HepG2 (cell line): ENCODE data around the gene CMYA5.

Experiments
- RBM22 ChIP-seq: fragments of 200-400 bp; formaldehyde crosslinking; optimal IDR thresholded peaks from 2 replicates; pipeline ENCODE3; 2017; ENCODE audit warnings: mild to moderate bottlenecking, low read length, moderate library complexity
- ZNF24 ChIP-seq: fragments of 450-650 bp; IDR thresholded peaks from 2 replicates; pipeline ENCODE4 v1.6.1; 2017; ENCODE audit warnings: antibody characterized with exemption, mild to moderate bottlenecking

DNA sequence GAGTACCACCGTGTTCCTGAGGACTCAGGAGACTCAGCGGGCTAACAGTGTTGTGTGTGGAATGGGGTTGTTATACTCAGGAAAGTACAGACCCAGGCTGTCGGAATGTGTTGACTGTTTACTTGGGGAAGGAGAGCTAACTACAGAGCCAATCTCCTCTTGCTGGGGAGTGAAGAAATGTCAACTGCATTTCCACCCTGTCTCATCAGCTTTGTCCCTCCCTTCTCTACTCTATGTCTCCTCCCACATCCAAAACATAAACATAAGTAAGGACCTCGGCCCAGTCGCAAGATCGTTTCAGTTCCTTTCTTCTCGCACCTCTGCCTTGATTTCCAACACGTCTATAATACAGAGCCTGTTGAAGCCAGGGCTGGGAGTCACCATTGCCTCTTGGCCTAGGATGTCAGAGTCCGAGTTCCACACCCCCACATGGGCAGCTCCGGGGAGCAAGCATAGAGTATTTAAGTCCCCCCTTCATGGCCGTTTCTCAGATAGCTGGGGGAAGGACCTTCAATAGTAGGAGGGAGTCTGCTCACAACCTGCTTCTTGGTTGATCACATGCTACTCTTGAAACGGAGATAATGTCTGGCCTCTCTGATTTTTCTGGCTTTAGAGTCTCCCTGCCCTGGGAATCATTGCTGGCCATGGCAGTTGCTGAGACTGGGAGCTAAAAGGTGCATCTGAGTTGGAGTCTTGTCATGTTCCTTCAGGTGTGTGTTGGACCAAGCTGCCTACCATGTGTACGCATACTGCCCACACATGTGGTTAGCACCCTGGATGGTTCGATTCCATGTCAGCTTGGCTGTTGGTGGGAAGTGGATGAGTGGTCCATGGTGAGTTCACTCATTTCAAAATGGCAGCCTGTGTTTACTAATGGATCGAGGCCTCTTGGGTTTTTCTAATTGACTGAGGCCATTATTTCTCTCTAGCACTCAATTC, 154.1 kb downstream of the CMYA5 start:
- no peak for TF ChIP-seq ZNF24
- no peak for TF ChIP-seq RBM22
